GM12872 (cell line): ENCODE results near the gene MMP3.

Experiments
- TF ChIP-seq, protein P1 (sequence below): IDR thresholded peaks from 3 replicates; pipeline ENCODE4 v1.5.1; 2011; ENCODE audit warnings: low read depth, mild to moderate bottlenecking, low read length, moderate library complexity; ENCODE audit not compliant: insufficient read depth

The MMP3 gene

DNA sequence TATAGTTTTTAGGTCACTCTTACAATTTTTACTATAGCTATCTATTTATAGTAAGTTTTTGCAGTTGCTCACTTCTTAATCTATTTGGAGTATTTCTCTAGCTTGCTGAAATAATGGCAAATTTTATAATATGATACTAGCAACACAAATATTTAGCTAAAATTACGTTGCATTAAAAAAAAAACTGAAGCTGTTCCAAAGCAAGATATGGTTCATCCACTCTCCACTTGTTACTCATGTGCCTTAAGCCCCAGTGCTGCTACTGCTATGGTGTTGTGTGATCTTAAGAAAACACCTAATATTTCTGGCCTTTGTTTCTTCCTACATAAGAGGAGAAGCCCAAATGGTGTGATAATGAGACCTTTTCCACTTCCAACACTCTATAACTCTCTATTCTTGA lies 479 bp downstream of the MMP3 start:
- TF ChIP-seq, protein P1, sequence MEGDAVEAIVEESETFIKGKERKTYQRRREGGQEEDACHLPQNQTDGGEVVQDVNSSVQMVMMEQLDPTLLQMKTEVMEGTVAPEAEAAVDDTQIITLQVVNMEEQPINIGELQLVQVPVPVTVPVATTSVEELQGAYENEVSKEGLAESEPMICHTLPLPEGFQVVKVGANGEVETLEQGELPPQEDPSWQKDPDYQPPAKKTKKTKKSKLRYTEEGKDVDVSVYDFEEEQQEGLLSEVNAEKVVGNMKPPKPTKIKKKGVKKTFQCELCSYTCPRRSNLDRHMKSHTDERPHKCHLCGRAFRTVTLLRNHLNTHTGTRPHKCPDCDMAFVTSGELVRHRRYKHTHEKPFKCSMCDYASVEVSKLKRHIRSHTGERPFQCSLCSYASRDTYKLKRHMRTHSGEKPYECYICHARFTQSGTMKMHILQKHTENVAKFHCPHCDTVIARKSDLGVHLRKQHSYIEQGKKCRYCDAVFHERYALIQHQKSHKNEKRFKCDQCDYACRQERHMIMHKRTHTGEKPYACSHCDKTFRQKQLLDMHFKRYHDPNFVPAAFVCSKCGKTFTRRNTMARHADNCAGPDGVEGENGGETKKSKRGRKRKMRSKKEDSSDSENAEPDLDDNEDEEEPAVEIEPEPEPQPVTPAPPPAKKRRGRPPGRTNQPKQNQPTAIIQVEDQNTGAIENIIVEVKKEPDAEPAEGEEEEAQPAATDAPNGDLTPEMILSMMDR, result no peak

DNA sequence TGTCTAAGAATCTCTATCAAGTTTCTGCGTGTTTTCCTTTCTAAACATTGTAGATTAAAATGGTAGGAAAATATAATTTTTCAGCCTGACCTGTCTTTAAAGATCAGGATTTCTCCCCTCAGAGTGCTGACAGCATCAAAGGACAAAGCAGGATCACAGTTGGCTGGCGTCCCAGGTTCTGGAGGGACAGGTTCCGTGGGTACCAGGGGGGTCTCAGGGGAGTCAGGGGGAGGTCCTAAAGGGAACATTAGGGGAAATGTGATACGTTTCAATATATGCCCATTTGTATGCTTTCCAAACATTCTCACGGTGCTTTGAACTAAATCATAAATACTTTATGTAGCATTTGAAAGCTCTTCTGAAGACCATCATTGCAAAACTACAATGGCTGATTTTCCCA lies 3.4 kb downstream of the MMP3 start:
- TF ChIP-seq, protein P1, result no peak

DNA sequence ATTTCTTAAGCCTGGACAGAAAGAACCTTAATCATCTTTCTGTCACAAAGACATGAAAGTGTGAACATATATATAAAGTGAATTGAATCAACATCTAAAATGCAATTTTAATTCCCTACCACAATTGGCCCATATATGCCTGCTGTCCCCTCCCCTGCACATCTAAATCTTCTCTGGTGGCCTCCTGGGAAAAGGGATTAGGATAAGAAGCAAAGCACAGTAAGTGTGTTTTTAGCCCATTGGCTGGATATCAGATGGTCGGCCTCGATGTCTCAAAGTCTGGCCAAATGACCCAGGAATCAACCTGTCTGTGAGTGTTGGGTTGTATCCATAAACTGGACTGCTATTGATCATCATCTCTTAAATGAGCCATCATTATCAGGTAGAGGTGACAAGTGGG lies 5.8 kb downstream of the MMP3 start:
- TF ChIP-seq, protein P1, result no peak

DNA sequence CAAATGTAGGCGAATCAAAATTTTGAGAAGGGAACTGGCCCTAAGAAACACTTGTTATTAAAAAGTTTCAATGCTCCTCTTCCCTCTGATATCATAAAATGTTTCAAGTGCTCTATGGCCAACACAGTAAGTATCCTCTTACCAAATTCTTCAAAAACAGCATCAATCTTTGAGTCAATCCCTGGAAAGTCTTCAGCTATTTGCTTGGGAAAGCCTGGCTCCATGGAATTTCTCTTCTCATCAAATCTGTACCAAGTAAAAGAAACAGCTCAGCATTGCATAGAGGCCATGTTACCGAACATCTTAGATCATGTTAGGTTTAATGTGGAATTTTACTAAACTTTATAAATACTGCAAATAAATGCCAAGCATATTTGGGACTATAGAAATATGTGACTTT lies 6.3 kb downstream of the MMP3 start:
- TF ChIP-seq, protein P1, result no peak

DNA sequence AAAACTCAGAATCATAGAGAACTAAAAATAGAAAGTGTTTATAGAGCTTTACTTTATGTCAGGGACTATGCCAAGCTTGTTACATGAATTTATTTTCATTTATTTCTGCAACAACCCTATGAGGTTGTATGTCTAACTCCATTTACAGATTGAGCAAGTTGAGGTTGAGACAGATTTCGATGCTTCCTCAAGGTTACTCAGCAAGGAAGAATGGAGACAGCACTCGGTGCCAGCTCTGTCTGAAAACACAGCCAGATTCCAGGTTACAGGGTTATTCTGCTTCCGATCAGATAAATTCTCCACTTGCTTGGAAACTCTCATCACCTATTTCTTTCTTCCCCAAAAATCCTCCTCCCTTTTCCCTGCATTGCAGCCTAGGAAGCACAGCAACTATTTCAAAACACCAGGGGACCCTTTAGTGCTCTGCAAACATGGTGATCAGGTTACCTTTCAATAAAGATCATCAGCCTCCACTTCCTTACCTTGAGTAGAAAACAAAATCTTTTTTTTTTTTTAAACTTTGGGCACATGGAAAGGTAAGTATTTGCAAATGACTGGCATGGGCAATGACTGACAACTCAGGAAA lies 7.0 kb downstream of the MMP3 start:
- TF ChIP-seq, protein P1, result no peak

DNA sequence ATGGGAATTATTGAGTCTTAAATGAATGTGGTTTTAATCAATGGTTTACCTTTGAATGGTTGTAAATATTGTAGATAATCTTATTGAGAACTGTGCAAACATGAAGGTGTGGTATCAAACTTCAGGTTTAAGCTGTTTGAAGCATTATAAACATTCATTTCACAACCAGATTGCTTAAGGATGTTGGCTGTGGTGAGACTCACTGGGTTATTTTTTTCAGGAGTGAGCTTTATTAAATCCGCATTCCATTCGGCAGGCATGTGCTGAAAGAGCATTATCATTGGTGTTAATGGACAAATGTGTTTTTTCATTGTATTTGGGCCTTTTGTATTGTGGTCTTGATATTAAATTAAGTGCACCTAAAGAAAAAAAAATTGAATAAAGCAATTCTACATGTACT lies 9.7 kb downstream of the MMP3 start:
- TF ChIP-seq, protein P1, result no peak

DNA sequence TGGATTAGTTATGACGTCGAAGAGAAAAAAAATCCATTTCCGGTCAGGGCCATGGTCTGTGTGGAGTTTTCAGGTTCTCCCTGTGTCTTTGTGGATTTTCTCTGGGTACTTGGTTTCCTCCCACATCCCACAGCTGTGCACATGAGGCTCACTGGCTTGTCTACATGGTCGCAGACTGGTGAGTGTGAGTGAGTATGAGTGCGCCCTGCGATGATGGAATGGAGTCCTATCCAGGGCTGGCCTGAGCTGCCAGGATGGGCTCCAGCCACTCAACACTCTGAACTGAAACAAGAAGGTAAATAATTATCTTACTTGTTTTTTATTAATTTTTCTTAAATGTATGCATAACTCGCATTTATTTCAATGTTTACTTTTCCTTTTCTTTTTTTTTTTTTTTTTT lies 10.8 kb downstream of the MMP3 start:
- TF ChIP-seq, protein P1, result no peak
